ENCODE measurements around the gene ATP10D. TPM values are rescaled to one million over a fixed set of nuclear protein-coding genes. Genes with fewer than 3 reads are reported as not detected.

The ATP10D gene
- total RNA-seq: 1 to 10 TPM; 1.7 to 2.9 (median 1.9) TPM

DNA sequence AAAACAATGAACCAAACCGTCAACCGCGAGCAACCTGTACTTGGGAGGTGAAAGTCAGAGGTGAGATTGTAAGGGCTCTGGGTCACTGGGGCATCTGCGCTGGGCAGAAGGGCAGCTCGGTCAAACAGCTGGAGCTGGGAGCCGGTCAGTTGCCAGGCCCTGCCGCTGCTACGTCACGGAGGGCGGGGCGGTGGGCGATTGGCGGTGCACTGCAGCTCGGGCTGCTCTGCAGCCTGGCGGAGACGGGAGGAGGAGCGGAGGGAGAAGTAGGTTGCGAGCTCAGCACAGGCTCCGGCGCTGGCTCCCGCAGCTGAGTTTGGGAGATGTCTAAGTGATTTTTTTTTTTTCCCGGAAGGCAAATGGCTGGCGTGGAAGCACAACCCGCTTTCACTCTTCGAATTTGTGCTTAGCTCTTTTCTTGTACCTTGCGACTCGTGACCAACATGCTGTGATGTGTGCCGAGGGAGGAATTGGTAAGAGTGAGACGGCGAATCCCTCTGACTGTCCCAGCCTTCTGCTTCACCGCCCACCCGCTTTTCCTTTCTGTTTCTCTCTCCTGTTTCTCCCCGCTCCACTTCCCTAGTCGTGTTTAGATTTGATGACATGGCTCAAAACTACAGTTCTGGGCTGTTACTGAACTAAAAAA, at the start of gene ATP10D:
Gene ATP10D (plus strand): TSS at position 229 of the 646 bp plus-strand sequence. CDS start 27,266 bp downstream, outside the sequence.
- Mint-ChIP-seq H3K27me3 (ENCODE audit: low read depth) (no peaks in the 10 kb centered on the region), H3K9me3 (no peaks in the 10 kb centered on the region), H3K36me3 (ENCODE audit: insufficient read depth) (no peaks in the 10 kb centered on the region), H3K4me1 (ENCODE audit: low read depth) (peaks cover 25% of the 10 kb centered on the region), H3K4me3 (peak within 1 kb of the TSS; percentile 87)
- ATAC-seq: peak; percentile 98 to 99
- peak; percentile 60 for DNase-seq

DNA sequence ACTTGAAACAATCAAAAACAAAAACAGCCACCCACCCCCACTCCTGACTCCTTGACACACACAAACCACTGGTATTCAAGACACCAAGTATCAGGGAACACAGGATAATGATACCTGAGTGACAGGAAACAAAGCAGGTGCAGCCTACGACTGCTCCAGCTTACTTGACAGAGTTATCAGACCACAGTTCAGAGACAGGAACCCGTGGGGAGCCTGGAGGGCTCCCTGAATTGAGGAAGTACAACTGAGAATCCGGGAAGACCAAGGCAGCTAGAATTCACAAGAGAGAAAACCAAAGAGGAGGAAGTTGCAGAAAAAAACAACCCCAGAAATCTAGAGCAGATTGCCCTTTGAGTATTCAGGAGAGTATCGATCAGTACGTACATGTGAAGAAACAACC, 42.1 kb upstream of the ATP10D start:
- no peak for ATAC-seq
- Mint-ChIP-seq H3K36me3 (ENCODE audit: insufficient read depth) (peaks cover 7% of the 10 kb centered on the region), H3K27me3 (ENCODE audit: low read depth) (no peaks in the 10 kb centered on the region), H3K9me3 (no peaks in the 10 kb centered on the region), H3K4me3 (no peak overlapping the region), H3K4me1 (ENCODE audit: low read depth) (peaks cover 5% of the 10 kb centered on the region)
- no peak for DNase-seq

DNA sequence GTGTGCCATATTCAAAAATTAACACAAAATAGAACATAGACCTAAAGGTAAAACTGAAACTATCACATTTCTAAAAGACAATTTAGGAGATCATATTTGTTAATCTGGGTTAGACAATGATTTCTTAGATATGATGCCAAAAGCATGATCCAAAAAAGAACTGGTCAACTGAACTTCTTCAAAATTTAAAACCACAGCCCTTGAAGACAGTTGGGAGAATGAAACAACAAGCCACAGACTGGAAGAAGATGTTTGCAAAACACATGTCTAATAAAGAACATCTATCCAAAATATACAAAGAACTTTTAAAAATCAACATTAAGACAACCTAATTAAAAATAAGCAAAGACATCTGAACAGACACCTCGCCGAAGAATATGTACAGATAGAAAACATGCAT, 41.0 kb upstream of the ATP10D start:
- Mint-ChIP-seq H3K4me3 (no peak overlapping the region), H3K9me3 (no peaks in the 10 kb centered on the region), H3K36me3 (ENCODE audit: insufficient read depth) (peaks cover 11% of the 10 kb centered on the region), H3K4me1 (ENCODE audit: low read depth) (peaks cover 5% of the 10 kb centered on the region), H3K27me3 (ENCODE audit: low read depth) (no peaks in the 10 kb centered on the region)
- ATAC-seq (no peak), DNase-seq (no peak)

DNA sequence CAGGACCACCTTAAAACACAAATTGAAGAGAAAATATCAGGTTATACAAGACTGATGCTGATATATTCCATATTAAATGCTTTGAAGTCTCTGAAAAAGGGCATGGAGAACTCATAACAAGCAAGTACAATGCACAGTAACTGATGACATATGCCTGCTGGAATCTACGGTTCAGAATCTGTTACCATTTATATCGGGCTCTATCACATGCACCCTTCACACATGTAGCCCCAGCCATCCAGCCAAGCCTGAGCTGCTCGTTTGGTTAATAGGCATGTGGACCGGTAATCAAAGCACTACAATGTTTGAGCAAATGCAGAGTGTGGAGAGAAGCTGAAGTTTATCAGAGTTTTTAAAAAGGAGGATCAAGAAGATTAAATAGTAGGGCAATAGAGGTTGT, 33.4 kb upstream of the ATP10D start:
- ATAC-seq: no peak

DNA sequence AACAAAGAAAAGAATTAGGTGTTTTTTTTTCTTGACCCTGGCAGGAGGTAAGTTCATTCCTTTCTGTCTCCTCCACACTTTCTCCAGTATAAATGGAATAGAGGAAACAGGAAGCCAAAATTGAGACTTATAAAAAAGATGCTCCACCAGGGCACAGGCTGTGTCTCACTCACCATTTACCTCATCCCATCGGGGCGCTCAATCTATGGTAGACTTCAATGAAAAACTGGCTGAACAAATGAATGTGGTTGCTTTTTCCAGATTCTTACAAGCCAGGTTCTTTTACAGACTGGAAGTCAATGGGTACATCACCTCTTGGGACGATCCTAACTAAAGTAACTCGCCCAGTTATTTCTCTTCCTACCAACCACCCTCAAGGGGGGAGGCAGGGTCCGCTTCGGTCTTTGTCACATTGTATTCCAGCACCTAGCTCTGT, 22.3 kb upstream of the ATP10D start:
- DNase-seq: no peak

More for the DNA sequence above, 33.4 kb upstream of the ATP10D start:
- Mint-ChIP-seq H3K4me1 (ENCODE audit: low read depth) (peaks cover 5% of the 10 kb centered on the region), H3K27me3 (ENCODE audit: low read depth) (no peaks in the 10 kb centered on the region), H3K9me3 (no peaks in the 10 kb centered on the region), H3K36me3 (ENCODE audit: insufficient read depth) (peaks cover 36% of the 10 kb centered on the region), H3K4me3 (no peak overlapping the region)
- no peak for DNase-seq

DNA sequence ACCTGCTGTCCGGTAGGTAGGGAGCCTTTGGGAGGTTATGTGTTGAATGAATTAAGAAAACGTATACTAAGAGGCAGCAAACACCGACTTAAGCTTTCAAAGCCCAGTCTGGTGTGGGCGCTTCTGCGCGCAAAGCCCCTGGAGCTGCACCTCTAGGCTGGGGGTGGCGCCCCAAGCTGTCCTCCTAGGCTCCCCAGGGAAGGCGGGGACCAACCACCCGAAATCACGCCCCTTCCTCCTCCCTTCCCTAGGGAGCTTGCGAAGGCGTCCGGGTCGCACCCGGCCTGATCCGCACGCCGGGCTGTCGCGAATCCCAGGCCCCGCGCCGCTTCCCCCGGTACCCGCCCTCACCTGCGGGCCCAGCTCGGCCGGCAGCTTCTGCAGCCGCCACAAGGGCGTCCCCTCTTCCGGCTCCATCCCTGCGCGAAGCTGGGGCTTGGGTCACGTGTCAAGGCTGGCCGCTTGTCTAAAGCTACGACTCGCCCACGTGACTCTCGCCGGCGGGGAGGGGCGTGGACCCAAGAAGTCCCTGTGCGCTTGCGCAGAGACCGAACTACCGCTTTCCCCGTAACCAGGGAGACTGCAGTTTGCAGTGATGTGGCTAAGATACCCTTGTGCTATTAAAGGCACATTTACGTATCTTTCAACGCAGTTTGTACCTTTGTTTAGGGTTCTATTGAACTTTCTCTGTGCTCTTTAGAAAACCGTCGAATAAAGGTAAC, 21.7 kb upstream of the ATP10D start, which contains the start of gene COMMD8:
Gene COMMD8 (minus strand): TSS at position 468 of the 722 bp plus-strand sequence. CDS start 51 bp downstream, at position 417.
- DNase-seq: peak; percentile 96
- no peaks in the 10 kb centered on the region for H3K27me3 Mint-ChIP-seq (ENCODE audit: low read depth)
- peaks cover 11% of the 10 kb centered on the region for H3K36me3 Mint-ChIP-seq (ENCODE audit: insufficient read depth)
- ATAC-seq: peak; percentile 97
- H3K4me3 Mint-ChIP-seq: peak within 1 kb of the TSS; percentile 87
- H3K4me1 Mint-ChIP-seq (ENCODE audit: low read depth): peaks cover 35% of the 10 kb centered on the region
- no peaks in the 10 kb centered on the region for H3K9me3 Mint-ChIP-seq

More for the DNA sequence above, 22.3 kb upstream of the ATP10D start:
- Mint-ChIP-seq H3K4me3 (peak overlapping the region; percentile 87), H3K27me3 (ENCODE audit: low read depth) (no peaks in the 10 kb centered on the region), H3K9me3 (no peaks in the 10 kb centered on the region), H3K36me3 (ENCODE audit: insufficient read depth) (peaks cover 11% of the 10 kb centered on the region), H3K4me1 (ENCODE audit: low read depth) (peaks cover 35% of the 10 kb centered on the region)
- ATAC-seq: peak in 1 of 2 donors; percentile 1

DNA sequence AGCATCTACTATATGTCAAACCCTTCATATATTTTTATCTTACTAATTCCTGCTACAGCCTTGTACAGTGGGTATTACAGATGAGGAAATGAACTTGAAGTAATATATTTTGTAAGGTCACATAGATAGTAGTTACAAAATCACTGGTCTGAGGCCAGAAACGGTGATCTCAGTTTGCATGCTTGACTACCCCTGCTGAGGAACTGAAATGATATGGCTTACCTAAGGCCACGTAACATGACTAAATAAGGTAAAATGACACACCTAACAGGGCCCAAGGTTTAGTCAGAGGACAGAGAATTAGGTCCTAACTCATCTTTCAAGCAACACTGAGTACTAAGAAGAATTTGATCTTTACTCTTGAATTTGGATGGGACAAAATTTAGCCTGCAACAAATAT, 20.1 kb upstream of the ATP10D start:
- no peak for DNase-seq
- Mint-ChIP-seq H3K4me3 (no peak overlapping the region), H3K9me3 (no peaks in the 10 kb centered on the region), H3K36me3 (ENCODE audit: insufficient read depth) (no peaks in the 10 kb centered on the region), H3K4me1 (ENCODE audit: low read depth) (peaks cover 31% of the 10 kb centered on the region), H3K27me3 (ENCODE audit: low read depth) (no peaks in the 10 kb centered on the region)
- ATAC-seq: no peak

DNA sequence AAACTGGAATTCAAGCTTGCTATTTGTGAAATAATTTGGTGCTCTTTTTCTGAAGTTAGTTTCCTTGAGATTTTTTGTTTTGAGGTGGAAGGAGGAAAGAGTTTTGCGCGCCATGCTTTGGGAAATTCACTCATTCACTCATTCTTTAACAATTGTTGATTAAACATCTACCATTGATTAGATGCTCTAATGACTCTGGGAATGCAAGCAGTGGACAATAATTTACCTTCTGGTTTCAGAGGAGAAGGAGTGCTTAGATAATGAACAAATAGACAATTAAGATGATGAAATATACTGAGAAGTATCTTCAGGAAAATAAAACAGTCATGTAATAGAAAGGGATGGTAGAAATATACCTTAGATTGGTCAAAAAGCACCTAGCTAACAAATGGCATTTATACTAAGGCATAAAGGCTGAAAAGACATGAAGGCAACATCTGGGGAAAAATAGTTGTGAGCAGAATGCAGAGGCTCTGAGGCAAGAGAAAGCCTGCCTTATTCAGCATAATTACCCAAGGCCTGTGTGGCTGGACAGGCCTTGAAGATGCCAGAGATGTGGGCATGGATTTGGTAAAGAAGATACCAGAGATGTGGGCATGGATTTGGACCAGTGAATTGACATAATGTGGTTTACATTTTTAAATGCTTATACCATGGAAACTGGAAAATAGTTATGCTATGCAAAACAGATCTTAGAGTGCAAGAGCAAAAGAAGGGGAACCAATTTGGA, 18.9 kb upstream of the ATP10D start:
- Mint-ChIP-seq H3K27me3 (ENCODE audit: low read depth) (no peaks in the 10 kb centered on the region), H3K4me1 (ENCODE audit: low read depth) (peaks cover 24% of the 10 kb centered on the region), H3K36me3 (ENCODE audit: insufficient read depth) (no peaks in the 10 kb centered on the region), H3K9me3 (no peaks in the 10 kb centered on the region), H3K4me3 (no peak overlapping the region)
- ATAC-seq (no peak), DNase-seq (no peak)

DNA sequence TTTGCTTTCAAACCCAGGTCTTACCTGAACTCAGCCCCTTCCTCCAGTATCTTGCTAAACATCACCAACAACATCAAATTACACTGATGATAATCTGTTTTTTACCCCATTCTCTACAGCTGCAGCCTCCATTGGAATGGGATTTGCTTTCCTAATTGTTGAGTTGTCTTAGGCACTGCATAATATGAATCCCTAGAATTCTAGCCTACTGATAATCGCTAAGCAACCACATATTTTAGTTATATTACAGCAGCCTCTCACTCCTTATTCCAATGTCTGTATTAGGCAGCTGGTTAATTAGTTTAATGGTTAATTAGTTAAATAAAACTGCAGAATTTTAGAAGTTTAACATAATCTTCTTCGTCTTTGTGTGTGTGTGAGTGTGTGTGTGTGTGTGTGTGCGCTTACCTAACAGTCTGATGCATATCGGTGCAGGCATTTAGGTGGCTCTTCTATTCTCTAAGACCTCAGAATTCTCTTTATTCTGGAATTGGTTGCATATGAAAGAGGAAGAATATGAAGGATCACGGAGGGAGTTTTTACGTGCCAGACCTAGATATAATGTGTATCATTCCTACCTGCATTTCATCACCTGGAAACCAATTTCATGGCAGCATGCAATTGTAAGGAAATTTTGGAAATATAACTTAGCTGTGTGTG, 16.2 kb upstream of the ATP10D start:
- Mint-ChIP-seq H3K27me3 (ENCODE audit: low read depth) (peaks cover 2% of the 10 kb centered on the region), H3K4me3 (no peak overlapping the region), H3K4me1 (ENCODE audit: low read depth) (peaks cover 1% of the 10 kb centered on the region), H3K9me3 (no peaks in the 10 kb centered on the region), H3K36me3 (ENCODE audit: insufficient read depth) (no peaks in the 10 kb centered on the region)
- DNase-seq (no peak), ATAC-seq (no peak)

DNA sequence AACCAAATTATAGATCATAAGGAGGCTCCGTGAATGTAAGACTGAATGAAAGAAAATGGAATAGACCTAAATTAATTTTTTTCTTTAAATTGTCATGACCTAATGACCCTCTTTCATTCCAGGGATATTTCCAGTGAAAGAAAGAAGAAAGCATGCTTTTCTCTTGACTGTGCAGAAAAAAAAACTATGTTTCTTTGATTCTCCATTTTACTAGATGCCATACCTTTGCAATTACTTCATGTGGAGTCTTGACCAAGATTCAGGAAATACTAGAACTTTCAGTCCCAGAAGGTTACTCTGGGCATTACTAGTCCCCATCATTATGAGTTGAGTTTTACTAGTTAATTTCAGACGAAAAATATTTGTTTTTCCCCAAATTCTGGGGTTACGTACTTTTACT, 15.1 kb upstream of the ATP10D start:
- DNase-seq (no peak), ATAC-seq (no peak)
- Mint-ChIP-seq H3K27me3 (ENCODE audit: low read depth) (peaks cover 2% of the 10 kb centered on the region), H3K36me3 (ENCODE audit: insufficient read depth) (no peaks in the 10 kb centered on the region), H3K9me3 (no peaks in the 10 kb centered on the region), H3K4me3 (no peak overlapping the region), H3K4me1 (ENCODE audit: low read depth) (no peaks in the 10 kb centered on the region)

DNA sequence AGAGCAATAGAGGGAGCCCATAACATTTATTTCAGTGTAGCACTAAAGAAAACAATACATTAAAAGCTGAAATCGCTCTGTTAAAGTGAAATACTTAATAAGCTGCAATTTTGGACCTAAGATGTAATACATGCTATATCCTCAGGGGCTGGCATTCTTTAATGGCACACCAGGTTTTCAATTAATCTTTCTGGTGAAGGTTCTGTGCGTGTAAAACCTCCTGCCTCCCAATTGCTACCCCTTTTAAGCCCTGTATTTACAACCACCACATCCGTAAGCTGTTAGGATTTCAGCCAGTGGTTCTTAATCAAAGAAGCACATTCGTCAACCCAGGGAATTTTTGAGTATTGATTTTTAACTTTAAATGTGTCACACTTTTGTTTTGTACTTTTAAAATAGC, 14.0 kb upstream of the ATP10D start:
- DNase-seq (no peak), ATAC-seq (no peak)
- Mint-ChIP-seq H3K27me3 (ENCODE audit: low read depth) (peaks cover 2% of the 10 kb centered on the region), H3K36me3 (ENCODE audit: insufficient read depth) (no peaks in the 10 kb centered on the region), H3K4me3 (no peak overlapping the region), H3K9me3 (no peaks in the 10 kb centered on the region), H3K4me1 (ENCODE audit: low read depth) (no peaks in the 10 kb centered on the region)

DNA sequence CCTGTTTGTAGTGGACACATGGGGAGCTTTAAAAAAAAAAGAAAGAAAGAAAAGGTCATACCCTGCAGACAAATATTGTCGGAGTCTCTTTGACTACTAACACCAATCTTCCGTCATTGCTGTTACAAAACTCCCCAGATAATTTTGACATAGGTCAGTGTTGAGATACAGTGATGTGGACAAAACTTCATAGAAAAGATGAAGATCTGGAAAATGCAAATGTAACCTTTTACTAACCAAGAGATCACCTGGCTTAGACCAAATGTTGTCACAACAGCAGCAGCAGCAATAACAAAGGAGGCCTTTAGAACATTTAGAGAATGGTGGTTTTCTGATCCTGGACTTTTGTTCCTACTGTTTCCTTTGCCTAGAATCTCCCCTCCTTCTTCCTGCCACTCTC, 13.5 kb upstream of the ATP10D start:
- Mint-ChIP-seq H3K4me1 (ENCODE audit: low read depth) (no peaks in the 10 kb centered on the region), H3K4me3 (no peak overlapping the region), H3K36me3 (ENCODE audit: insufficient read depth) (no peaks in the 10 kb centered on the region), H3K9me3 (no peaks in the 10 kb centered on the region), H3K27me3 (ENCODE audit: low read depth) (peaks cover 2% of the 10 kb centered on the region)
- DNase-seq (no peak), ATAC-seq (no peak)

DNA sequence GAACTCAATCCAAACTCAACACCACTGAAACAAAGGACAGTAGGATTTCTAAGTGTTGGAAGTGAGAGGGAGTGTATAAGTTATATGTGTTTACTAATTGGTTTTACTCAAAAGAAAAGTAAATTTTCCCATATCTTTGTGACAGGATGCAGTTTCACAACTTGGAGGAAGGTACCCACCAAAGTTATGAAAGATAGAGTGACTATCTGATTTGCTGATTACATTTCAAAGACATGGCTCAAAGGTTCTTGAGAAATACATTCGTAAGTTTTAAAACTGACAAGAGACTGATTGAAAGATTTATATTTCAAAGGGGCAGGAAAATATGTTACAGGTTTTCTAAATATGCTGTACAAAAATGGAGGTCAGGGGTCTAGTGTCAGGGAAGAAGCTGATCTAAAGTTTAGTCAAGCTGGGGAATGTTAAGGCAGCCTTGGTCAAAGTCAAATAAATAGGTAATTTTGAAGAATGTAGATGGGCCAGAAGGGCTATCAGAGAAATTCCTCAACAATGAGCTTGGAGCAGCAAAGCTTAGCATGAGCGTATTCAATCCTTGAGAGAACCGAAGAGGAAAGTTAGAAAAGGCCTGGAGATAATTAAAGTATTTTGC, 11.8 kb upstream of the ATP10D start:
- no peak overlapping the region for H3K4me3 Mint-ChIP-seq
- peaks cover 2% of the 10 kb centered on the region for H3K27me3 Mint-ChIP-seq (ENCODE audit: low read depth)
- H3K9me3 Mint-ChIP-seq: no peaks in the 10 kb centered on the region
- no peaks in the 10 kb centered on the region for H3K4me1 Mint-ChIP-seq (ENCODE audit: low read depth)
- DNase-seq (no peak), ATAC-seq (no peak)
- H3K36me3 Mint-ChIP-seq (ENCODE audit: insufficient read depth): no peaks in the 10 kb centered on the region

DNA sequence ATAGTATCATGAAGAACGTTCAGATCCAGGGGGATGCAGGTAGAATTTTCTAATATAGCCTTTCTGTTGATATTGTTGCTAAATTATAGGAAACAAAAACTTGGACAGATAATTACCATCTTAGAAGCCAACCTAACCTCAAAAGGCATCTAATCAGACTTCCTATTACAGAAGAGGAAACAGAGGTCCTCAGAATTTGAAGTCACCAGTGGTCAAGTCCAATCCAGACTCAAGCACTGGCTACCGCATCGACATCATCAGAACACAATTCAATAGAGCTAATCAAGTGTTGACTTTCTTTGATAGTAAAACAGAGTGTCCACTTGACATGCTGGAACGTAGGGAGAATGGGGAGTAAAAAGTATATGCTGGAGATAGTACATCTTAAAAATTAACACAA, 10.3 kb upstream of the ATP10D start:
- H3K27me3 Mint-ChIP-seq (ENCODE audit: low read depth): peaks cover 4% of the 10 kb centered on the region
- no peak for DNase-seq
- H3K4me1 Mint-ChIP-seq (ENCODE audit: low read depth): no peaks in the 10 kb centered on the region
- H3K36me3 Mint-ChIP-seq (ENCODE audit: insufficient read depth): no peaks in the 10 kb centered on the region
- no peak for ATAC-seq
- H3K9me3 Mint-ChIP-seq: no peaks in the 10 kb centered on the region
- H3K4me3 Mint-ChIP-seq: no peak overlapping the region
